Mesothelial cell of epicardium (in vitro differentiated cells): Measurements from ENCODE around the gene TAF8. TPM values are rescaled to one million over a fixed set of nuclear protein-coding genes. Genes with fewer than 3 reads are reported as not detected.

Experiments
- DNase-seq, 2 experiments: peaks; one replicate each; pipeline ENCODE4 v3.0.0; 2021; ENCODE audit warnings: low spot score in 2 of 2; ENCODE audit not compliant: unreplicated experiment in 2 of 2
- H3K27ac Mint-ChIP-seq: 2 replicates; pipeline ENCODE4 v1.8.0; 2021; ENCODE audit warnings: mixed read lengths
- H3K27me3 Mint-ChIP-seq: 2 replicates; pipeline ENCODE4 v1.8.0; 2021; ENCODE audit warnings: low read depth, mixed read lengths
- H3K36me3 Mint-ChIP-seq: 2 replicates; pipeline ENCODE4 v1.8.0; 2021; ENCODE audit warnings: mixed read lengths
- H3K4me1 Mint-ChIP-seq: 2 replicates; pipeline ENCODE4 v1.8.0; 2021; ENCODE audit warnings: mixed read lengths
- H3K4me3 Mint-ChIP-seq: 2 replicates; pipeline ENCODE4 v1.8.0; 2021; ENCODE audit warnings: mild to moderate bottlenecking, moderate library complexity, mixed read lengths
- H3K9me3 Mint-ChIP-seq: 2 replicates; pipeline ENCODE4 v1.8.0; 2021; ENCODE audit warnings: mixed read lengths
- CTCF ChIP-seq: fragments of 200-600 bp; sonication (generic); IDR thresholded peaks from one replicate; pipeline ENCODE4 v1.5.0; 2021; ENCODE audit warnings: antibody characterized with exemption; ENCODE audit not compliant: unreplicated experiment
- total RNA-seq: library from RNA; stranded (reverse); gene quantifications from 3 replicates; pipeline ENCODE4 v1.2.1, GENCODE V29; 2021

Gene TAF8
- total RNA-seq, 1 donor from 2014 or later: 38.9 TPM

GRCh38 chr6:42110683-42111082, 60.4 kb downstream of the TAF8 start:
- H3K4me1 Mint-ChIP-seq: peaks cover 13% of the 10 kb centered on the region
- H3K36me3 Mint-ChIP-seq: peaks cover 12% of the 10 kb centered on the region
- H3K4me3 Mint-ChIP-seq: no peak overlapping the region
- no peak for TF ChIP-seq CTCF
- no peak for DNase-seq
- H3K9me3 Mint-ChIP-seq: no peaks in the 10 kb centered on the region
- no peak overlapping the region for H3K27ac Mint-ChIP-seq
- H3K27me3 Mint-ChIP-seq: no peaks in the 10 kb centered on the region

- Mint-ChIP-seq H3K9me3 (no peaks in the 10 kb centered on the region), H3K27ac (no peak overlapping the region), H3K27me3 (no peaks in the 10 kb centered on the region), H3K4me3 (no peak overlapping the region), H3K36me3 (peaks cover 13% of the 10 kb centered on the region), H3K4me1 (peaks cover 1% of the 10 kb centered on the region)
- TF ChIP-seq CTCF: no peak
- no peak for DNase-seq
These were observed 62.0 kb downstream of the TAF8 start for GRCh38 chr6:42112351-42112750.

- TF ChIP-seq CTCF: no peak
- peak overlapping the region; percentile 36 for H3K27ac Mint-ChIP-seq
- H3K4me1 Mint-ChIP-seq: peaks cover 1% of the 10 kb centered on the region
- no peak overlapping the region for H3K4me3 Mint-ChIP-seq
- DNase-seq: no peak
- H3K27me3 Mint-ChIP-seq: no peaks in the 10 kb centered on the region
- H3K36me3 Mint-ChIP-seq: peaks cover 13% of the 10 kb centered on the region
- H3K9me3 Mint-ChIP-seq: no peaks in the 10 kb centered on the region
These were observed 63.8 kb downstream of the TAF8 start for GRCh38 chr6:42113936-42114636.

GRCh38 chr6:42117843-42118161, 67.5 kb downstream of the TAF8 start:
- H3K4me1 Mint-ChIP-seq: peaks cover 1% of the 10 kb centered on the region
- no peak for TF ChIP-seq CTCF
- no peaks in the 10 kb centered on the region for H3K27me3 Mint-ChIP-seq
- no peak overlapping the region for H3K4me3 Mint-ChIP-seq
- peaks cover 5% of the 10 kb centered on the region for H3K36me3 Mint-ChIP-seq
- DNase-seq: no peak
- H3K27ac Mint-ChIP-seq: no peak overlapping the region
- no peaks in the 10 kb centered on the region for H3K9me3 Mint-ChIP-seq

GRCh38 chr6:42118162-42119001, 68.1 kb downstream of the TAF8 start:
- Mint-ChIP-seq H3K4me1 (peaks cover 1% of the 10 kb centered on the region), H3K4me3 (no peak overlapping the region), H3K9me3 (no peaks in the 10 kb centered on the region), H3K27me3 (no peaks in the 10 kb centered on the region), H3K36me3 (peaks cover 5% of the 10 kb centered on the region), H3K27ac (no peak overlapping the region)
- no peak for TF ChIP-seq CTCF
- no peak for DNase-seq
